Glutamatergic neuron (in vitro differentiated cells): ENCODE results near the gene CABP2. TPM values are rescaled to one million over a fixed set of nuclear protein-coding genes. Genes with fewer than 3 reads are reported as not detected.

Experiments
- DNase-seq: peaks from one replicate; pipeline ENCODE4 v3.0.0; 2022
- H3K27ac Mint-ChIP-seq: one replicate; pipeline ENCODE4 v1.8.0; 2020; ENCODE audit warnings: mild to moderate bottlenecking, mixed read lengths, inconsistent platforms; ENCODE audit not compliant: unreplicated experiment
- H3K27me3 Mint-ChIP-seq: one replicate; pipeline ENCODE4 v1.8.0; 2020; ENCODE audit warnings: mild to moderate bottlenecking, moderate library complexity, mixed read lengths, inconsistent platforms; ENCODE audit not compliant: unreplicated experiment
- H3K36me3 Mint-ChIP-seq: one replicate; pipeline ENCODE4 v1.8.0; 2020; ENCODE audit warnings: mild to moderate bottlenecking, mixed read lengths, inconsistent platforms; ENCODE audit not compliant: unreplicated experiment
- H3K4me1 Mint-ChIP-seq: one replicate; pipeline ENCODE4 v1.8.0; 2020; ENCODE audit warnings: mild to moderate bottlenecking, low read depth, mixed read lengths, inconsistent platforms; ENCODE audit not compliant: unreplicated experiment
- H3K4me3 Mint-ChIP-seq: one replicate; pipeline ENCODE4 v1.8.0; 2020; ENCODE audit warnings: mild to moderate bottlenecking, mixed read lengths, inconsistent platforms; ENCODE audit not compliant: unreplicated experiment
- H3K9me3 Mint-ChIP-seq: one replicate; pipeline ENCODE4 v1.8.0; 2020; ENCODE audit warnings: mild to moderate bottlenecking, moderate library complexity, mixed read lengths, inconsistent platforms; ENCODE audit not compliant: unreplicated experiment
- total RNA-seq: library from RNA; stranded (reverse); fragmentation: NEBNext Ultra II Directional; extraction: Animal tissue kit (Norgen Biotek cat#: 25700); gene quantifications from one replicate; pipeline ENCODE4 v1.2.1, GENCODE V29; 2021; ENCODE audit not compliant: unreplicated experiment
- TF ChIP-seq, protein P1 (sequence below): fragments of 200-600 bp; sonication (generic); IDR thresholded peaks from one replicate; pipeline ENCODE4 v1.5.0; 2021; ENCODE audit not compliant: partially characterized antibody, unreplicated experiment

Gene CABP2
- total RNA-seq, 1 donor from 2014 or later = not detected

DNA sequence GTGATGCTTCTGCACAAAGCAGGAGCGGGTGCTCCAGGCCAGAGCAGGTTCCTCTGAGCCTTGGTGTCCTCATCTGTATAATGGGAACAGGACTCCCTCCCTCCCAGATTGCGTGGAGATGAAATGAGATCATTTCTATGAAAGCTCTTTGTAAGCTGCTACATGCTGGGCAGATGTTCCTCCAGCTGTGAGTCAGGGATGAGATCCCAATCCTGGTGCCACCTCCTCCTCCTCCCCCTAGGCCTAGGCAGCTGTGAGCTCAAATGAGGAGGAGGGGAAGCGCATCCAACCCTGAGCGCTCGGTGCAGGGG, 7.0 kb upstream of the CABP2 start:
- H3K27me3 Mint-ChIP-seq = peaks cover 6% of the 10 kb centered on the region

DNA sequence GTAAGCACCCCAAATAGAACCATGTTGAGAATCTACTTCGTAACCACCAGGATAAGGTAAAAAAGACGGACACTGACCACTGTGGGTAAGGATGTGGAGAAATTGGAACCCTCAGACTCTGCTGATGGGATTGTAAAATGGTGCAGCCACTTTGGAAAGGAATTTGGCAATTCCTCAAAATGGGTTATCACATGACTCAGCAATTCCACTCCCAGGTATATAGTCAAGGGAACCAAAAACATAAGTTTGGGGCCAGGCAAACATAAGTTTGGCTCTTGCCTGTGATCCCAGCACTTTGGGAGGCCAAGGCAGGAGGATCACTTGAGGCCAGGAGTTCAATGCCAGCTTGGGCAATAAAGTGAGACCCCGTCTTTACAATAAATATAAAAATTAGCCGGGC, 5.1 kb upstream of the CABP2 start:
- Mint-ChIP-seq H3K9me3 (peaks cover 7% of the 10 kb centered on the region), H3K27me3 (peaks cover 6% of the 10 kb centered on the region), H3K4me1 (peaks cover 3% of the 10 kb centered on the region), H3K27ac (no peak overlapping the region), H3K4me3 (no peak overlapping the region), H3K36me3 (peaks cover 9% of the 10 kb centered on the region)
- no peak for DNase-seq
- TF ChIP-seq, protein P1, sequence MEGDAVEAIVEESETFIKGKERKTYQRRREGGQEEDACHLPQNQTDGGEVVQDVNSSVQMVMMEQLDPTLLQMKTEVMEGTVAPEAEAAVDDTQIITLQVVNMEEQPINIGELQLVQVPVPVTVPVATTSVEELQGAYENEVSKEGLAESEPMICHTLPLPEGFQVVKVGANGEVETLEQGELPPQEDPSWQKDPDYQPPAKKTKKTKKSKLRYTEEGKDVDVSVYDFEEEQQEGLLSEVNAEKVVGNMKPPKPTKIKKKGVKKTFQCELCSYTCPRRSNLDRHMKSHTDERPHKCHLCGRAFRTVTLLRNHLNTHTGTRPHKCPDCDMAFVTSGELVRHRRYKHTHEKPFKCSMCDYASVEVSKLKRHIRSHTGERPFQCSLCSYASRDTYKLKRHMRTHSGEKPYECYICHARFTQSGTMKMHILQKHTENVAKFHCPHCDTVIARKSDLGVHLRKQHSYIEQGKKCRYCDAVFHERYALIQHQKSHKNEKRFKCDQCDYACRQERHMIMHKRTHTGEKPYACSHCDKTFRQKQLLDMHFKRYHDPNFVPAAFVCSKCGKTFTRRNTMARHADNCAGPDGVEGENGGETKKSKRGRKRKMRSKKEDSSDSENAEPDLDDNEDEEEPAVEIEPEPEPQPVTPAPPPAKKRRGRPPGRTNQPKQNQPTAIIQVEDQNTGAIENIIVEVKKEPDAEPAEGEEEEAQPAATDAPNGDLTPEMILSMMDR = no peak

More for the DNA sequence above, 7.0 kb upstream of the CABP2 start:
- no peak overlapping the region for H3K4me3 Mint-ChIP-seq
- no peak for DNase-seq
- TF ChIP-seq, protein P1 = no peak
- H3K36me3 Mint-ChIP-seq = peaks cover 16% of the 10 kb centered on the region
- H3K4me1 Mint-ChIP-seq = no peaks in the 10 kb centered on the region
- H3K9me3 Mint-ChIP-seq = peaks cover 3% of the 10 kb centered on the region
- no peak overlapping the region for H3K27ac Mint-ChIP-seq

DNA sequence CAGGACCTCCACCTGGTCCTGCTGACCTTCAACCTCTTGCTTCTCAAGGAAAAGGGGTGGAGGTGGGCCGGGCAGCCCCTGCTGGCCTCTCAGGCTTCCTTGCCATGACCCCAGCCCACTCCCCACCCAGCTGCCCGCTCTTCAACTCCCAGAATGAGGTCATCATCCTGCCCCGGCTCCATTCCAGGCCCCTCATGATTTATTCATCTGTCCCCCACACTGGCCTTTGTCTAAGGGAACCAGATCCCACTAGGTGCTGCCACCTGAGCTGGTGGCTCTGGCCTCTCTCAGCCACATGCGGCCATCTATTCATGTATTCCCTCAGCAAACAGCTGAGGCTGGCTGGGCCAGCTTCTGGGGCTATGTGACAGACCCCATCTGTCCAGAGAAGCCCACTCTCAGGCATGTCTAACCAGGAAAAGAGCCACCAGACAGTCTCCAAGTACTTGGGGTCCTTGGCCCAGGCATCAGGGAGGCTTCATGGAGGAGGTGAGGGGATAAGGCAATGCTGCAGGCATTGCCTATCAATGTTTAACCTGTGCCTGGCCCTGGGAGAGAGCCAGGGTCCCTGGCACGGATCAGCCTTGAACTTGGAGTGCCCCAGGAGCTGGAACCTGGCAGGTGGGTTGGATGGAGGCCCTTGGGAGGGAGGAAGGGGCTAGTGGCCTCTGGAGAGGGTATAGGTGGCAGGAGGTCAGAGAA, 2.2 kb upstream of the CABP2 start:
- TF ChIP-seq, protein P1 = no peak
- DNase-seq = no peak
- Mint-ChIP-seq H3K27ac (no peak overlapping the region), H3K4me1 (peaks cover 3% of the 10 kb centered on the region), H3K27me3 (peaks cover 8% of the 10 kb centered on the region), H3K9me3 (peaks cover 7% of the 10 kb centered on the region), H3K4me3 (no peak overlapping the region), H3K36me3 (peaks cover 4% of the 10 kb centered on the region)

DNA sequence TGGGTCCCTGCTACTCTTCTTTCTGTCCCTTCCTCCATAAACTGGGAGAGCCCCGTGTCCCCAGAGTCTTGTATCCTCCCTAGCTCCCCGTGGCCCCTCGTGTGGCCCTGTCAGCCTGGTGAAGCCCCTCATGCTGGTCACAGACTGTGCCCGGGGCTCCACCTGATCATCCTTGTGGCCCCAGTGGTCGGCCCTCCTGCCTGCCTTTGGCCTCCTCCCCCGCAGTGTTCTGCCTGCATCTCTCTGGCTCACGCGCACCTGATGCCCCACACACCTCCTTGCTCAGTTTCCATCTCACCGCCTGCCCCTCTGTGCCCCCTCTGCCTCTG, 1.2 kb upstream of the CABP2 start:
- H3K9me3 Mint-ChIP-seq = peaks cover 7% of the 10 kb centered on the region
- no peak overlapping the region for H3K27ac Mint-ChIP-seq
- peaks cover 4% of the 10 kb centered on the region for H3K36me3 Mint-ChIP-seq
- no peak overlapping the region for H3K4me3 Mint-ChIP-seq
- peaks cover 3% of the 10 kb centered on the region for H3K4me1 Mint-ChIP-seq
- DNase-seq = no peak
- TF ChIP-seq, protein P1 = no peak
- peaks cover 8% of the 10 kb centered on the region for H3K27me3 Mint-ChIP-seq

DNA sequence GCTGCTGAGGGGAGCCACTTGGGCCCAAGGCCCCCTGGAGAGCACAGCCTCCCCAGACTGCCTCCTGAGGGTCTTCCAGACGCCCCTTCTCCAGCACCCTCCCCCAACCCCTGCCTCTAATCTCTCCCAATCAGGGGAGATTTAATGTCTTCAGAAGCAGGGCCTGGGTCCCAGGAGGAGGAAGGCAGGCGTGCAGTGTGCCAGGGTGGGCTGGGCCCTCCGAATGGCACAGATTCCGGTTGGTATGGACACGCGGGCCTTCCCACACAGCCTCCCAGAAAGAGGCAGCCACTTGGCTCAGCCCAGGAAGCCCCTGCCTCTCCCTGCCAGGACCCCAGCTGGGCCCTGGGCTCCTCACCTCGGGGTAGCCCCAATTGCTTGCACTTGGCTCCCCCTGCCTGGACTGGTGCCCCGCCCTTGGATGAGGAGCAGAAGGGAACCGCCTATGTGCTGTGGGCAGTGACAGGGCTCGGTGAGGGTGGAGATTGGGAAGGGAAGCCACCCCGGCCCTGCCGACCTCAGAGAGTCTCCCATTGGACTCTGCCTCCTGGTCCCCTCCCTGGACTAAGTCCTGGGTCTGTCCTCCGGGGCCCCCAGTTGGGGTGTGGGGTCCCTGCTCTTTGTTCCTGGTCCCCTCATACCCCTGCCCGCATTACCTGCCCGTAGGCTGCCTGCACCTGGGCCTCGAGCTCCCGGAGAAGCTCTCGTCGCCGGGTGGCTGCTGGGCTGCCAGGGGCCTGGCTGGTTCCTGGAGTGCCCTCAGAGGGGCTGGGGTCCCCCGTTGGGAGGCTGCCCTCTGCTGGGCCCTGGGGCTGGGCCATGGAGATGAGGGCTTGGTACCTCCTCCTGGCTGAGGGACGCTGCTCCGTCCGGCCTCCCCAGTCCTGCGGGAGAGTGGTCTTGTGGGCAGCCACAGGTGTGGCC, 572 bp upstream of the CABP2 start:
- no peaks in the 10 kb centered on the region for H3K36me3 Mint-ChIP-seq
- H3K27me3 Mint-ChIP-seq = peaks cover 11% of the 10 kb centered on the region
- no peak overlapping the region for H3K27ac Mint-ChIP-seq
- no peak overlapping the region for H3K4me3 Mint-ChIP-seq
- H3K4me1 Mint-ChIP-seq = peaks cover 3% of the 10 kb centered on the region
- peaks cover 4% of the 10 kb centered on the region for H3K9me3 Mint-ChIP-seq
- no peak for DNase-seq
- TF ChIP-seq, protein P1 = no peak
